Retinal pigment epithelial cell (primary cell): Measurements from ENCODE around the gene LRP8.

ENCODE experiments used
- DNase-seq: peaks from one replicate; pipeline ENCODE4 v3.0.0-alpha.2; 2010; ENCODE audit warnings: low read depth
- H3K4me3 ChIP-seq: 2 replicates; pipeline ENCODE4 v1.5.1; 2011; ENCODE audit warnings: mild to moderate bottlenecking, low read length, control low read depth, moderate library complexity
- TF ChIP-seq, protein P1 (sequence below): conservative IDR thresholded peaks from 2 replicates; pipeline ENCODE4 v1.5.1; 2011; ENCODE audit warnings: low read depth, low read length, control low read depth, inconsistent platforms

The LRP8 gene

GRCh38 chr1:53254011-53254640 lies 73.7 kb downstream of the LRP8 start:
- DNase-seq = no peak
- TF ChIP-seq, protein P1, sequence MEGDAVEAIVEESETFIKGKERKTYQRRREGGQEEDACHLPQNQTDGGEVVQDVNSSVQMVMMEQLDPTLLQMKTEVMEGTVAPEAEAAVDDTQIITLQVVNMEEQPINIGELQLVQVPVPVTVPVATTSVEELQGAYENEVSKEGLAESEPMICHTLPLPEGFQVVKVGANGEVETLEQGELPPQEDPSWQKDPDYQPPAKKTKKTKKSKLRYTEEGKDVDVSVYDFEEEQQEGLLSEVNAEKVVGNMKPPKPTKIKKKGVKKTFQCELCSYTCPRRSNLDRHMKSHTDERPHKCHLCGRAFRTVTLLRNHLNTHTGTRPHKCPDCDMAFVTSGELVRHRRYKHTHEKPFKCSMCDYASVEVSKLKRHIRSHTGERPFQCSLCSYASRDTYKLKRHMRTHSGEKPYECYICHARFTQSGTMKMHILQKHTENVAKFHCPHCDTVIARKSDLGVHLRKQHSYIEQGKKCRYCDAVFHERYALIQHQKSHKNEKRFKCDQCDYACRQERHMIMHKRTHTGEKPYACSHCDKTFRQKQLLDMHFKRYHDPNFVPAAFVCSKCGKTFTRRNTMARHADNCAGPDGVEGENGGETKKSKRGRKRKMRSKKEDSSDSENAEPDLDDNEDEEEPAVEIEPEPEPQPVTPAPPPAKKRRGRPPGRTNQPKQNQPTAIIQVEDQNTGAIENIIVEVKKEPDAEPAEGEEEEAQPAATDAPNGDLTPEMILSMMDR = no peak
- H3K4me3 ChIP-seq = no peak overlapping the region

- TF ChIP-seq, protein P1 = no peak
- no peak overlapping the region for H3K4me3 ChIP-seq
- no peak for DNase-seq
Observed at GRCh38 chr1:53250325-53250724, 77.5 kb downstream of the LRP8 start.

GRCh38 chr1:53249706-53250105 lies 78.2 kb downstream of the LRP8 start:
- DNase-seq = no peak
- no peak overlapping the region for H3K4me3 ChIP-seq
- TF ChIP-seq, protein P1 = no peak

DNA sequence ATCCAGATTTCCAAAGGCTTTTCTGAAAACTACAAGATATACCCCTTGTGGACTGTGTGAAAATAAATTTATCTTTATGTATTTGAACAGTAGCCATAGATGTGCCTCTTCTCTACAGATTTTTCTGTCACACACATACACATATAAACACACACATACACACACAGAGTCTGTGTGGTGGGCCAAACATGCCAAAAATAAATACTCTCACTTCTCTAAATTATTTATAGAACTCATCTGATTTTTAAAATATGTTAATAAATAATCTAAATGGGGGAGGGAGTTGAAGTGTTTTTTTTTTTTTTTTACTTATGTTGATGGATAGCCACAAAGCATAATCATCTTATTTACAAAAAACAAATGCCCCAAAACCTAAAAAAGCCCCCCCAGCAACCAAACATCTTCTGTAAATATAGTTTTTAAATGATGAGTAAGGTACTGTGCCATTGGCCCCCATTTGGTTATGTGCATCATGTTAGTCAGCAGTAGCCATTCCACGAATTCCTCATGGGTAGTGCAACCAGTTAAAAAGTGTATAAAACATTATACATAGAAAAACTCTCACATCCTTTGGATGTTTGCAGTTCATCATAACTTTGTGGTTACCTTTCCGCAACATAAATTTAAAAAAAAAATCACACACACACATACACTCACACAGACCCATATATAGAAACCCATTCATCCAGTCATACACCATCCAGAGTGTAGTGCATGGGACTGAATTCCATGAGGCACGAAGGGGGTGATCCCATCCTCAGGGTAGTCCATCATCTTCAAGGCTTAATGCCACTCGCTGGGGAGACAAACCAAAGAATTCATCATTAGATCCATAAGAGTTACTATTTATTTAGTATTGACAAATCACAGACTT lies 81.4 kb downstream of the LRP8 start:
- TF ChIP-seq, protein P1 = no peak
- DNase-seq = no peak
- H3K4me3 ChIP-seq = no peak overlapping the region

GRCh38 chr1:53244141-53244540 lies 83.7 kb downstream of the LRP8 start:
- TF ChIP-seq, protein P1 = no peak
- no peak for DNase-seq
- no peak overlapping the region for H3K4me3 ChIP-seq

GRCh38 chr1:53242381-53242780 lies 85.5 kb downstream of the LRP8 start:
- DNase-seq = no peak
- TF ChIP-seq, protein P1 = no peak
- H3K4me3 ChIP-seq = no peak overlapping the region

DNA sequence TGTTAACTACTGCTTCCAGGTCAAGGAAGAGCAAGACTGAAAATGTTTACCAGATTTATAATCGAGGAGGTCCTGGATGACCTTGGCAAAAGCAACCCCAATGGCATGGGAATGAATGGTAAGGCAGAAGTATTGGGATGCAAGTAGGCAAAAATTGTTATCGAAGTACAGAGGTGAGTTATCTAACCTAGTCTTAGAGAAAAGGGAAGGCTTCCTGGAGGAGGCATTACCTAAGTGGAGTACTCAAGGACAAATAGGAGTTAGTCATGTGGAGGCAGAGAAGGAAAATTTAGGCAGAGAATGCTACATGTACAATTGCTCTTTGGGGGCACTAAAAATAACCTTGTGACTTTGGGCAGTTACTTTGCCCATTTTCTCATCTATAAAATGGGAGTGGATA lies 86.0 kb downstream of the LRP8 start:
- H3K4me3 ChIP-seq = no peak overlapping the region

More for the DNA sequence above, 86.0 kb downstream of the LRP8 start:
- TF ChIP-seq, protein P1 = no peak
- no peak for DNase-seq
